Glutamatergic neuron (in vitro differentiated cells): Measurements from ENCODE around the gene AFF3. TPM values are rescaled to one million over a fixed set of nuclear protein-coding genes. Genes with fewer than 3 reads are reported as not detected.

ENCODE experiments used
- DNase-seq: peaks from one replicate; pipeline ENCODE4 v3.0.0; 2022
- H3K27ac Mint-ChIP-seq: one replicate; pipeline ENCODE4 v1.8.0; 2020; ENCODE audit warnings: mild to moderate bottlenecking, mixed read lengths, inconsistent platforms; ENCODE audit not compliant: unreplicated experiment
- H3K27me3 Mint-ChIP-seq: one replicate; pipeline ENCODE4 v1.8.0; 2020; ENCODE audit warnings: mild to moderate bottlenecking, moderate library complexity, mixed read lengths, inconsistent platforms; ENCODE audit not compliant: unreplicated experiment
- H3K36me3 Mint-ChIP-seq: one replicate; pipeline ENCODE4 v1.8.0; 2020; ENCODE audit warnings: mild to moderate bottlenecking, mixed read lengths, inconsistent platforms; ENCODE audit not compliant: unreplicated experiment
- H3K4me1 Mint-ChIP-seq: one replicate; pipeline ENCODE4 v1.8.0; 2020; ENCODE audit warnings: mild to moderate bottlenecking, low read depth, mixed read lengths, inconsistent platforms; ENCODE audit not compliant: unreplicated experiment
- H3K4me3 Mint-ChIP-seq: one replicate; pipeline ENCODE4 v1.8.0; 2020; ENCODE audit warnings: mild to moderate bottlenecking, mixed read lengths, inconsistent platforms; ENCODE audit not compliant: unreplicated experiment
- H3K9me3 Mint-ChIP-seq: one replicate; pipeline ENCODE4 v1.8.0; 2020; ENCODE audit warnings: mild to moderate bottlenecking, moderate library complexity, mixed read lengths, inconsistent platforms; ENCODE audit not compliant: unreplicated experiment
- CTCF ChIP-seq: fragments of 200-600 bp; sonication (generic); IDR thresholded peaks from one replicate; pipeline ENCODE4 v1.5.0; 2021; ENCODE audit not compliant: partially characterized antibody, unreplicated experiment
- total RNA-seq: library from RNA; stranded (reverse); fragmentation: NEBNext Ultra II Directional; extraction: Animal tissue kit (Norgen Biotek cat#: 25700); gene quantifications from one replicate; pipeline ENCODE4 v1.2.1, GENCODE V29; 2021; ENCODE audit not compliant: unreplicated experiment

AFF3 gene
- total RNA-seq, 1 donor from 2014 or later: 125 TPM

GRCh38 chr2:99607454-99607853, 534.9 kb downstream of the AFF3 start:
- no peak for TF ChIP-seq CTCF
- Mint-ChIP-seq H3K27me3 (peaks cover 8% of the 10 kb centered on the region), H3K9me3 (peaks cover 11% of the 10 kb centered on the region), H3K4me1 (peaks cover 46% of the 10 kb centered on the region), H3K4me3 (no peak overlapping the region), H3K27ac (no peak overlapping the region), H3K36me3 (no peaks in the 10 kb centered on the region)
- no peak for DNase-seq

- TF ChIP-seq CTCF: no peak
- no peaks in the 10 kb centered on the region for H3K36me3 Mint-ChIP-seq
- peaks cover 11% of the 10 kb centered on the region for H3K9me3 Mint-ChIP-seq
- peaks cover 53% of the 10 kb centered on the region for H3K4me1 Mint-ChIP-seq
- no peak for DNase-seq
- H3K27ac Mint-ChIP-seq: peak overlapping the region; percentile 2
- no peak overlapping the region for H3K4me3 Mint-ChIP-seq
- H3K27me3 Mint-ChIP-seq: peaks cover 7% of the 10 kb centered on the region
These were observed 537.4 kb downstream of the AFF3 start for GRCh38 chr2:99605036-99605435.

- Mint-ChIP-seq H3K36me3 (no peaks in the 10 kb centered on the region), H3K27ac (no peak overlapping the region), H3K4me3 (peak overlapping the region; percentile 28), H3K9me3 (peaks cover 9% of the 10 kb centered on the region), H3K4me1 (peaks cover 56% of the 10 kb centered on the region), H3K27me3 (peaks cover 7% of the 10 kb centered on the region)
- TF ChIP-seq CTCF: no peak
- no peak for DNase-seq
These were observed 539.9 kb downstream of the AFF3 start for GRCh38 chr2:99602476-99602875.

- H3K4me1 Mint-ChIP-seq: peaks cover 69% of the 10 kb centered on the region
- H3K27me3 Mint-ChIP-seq: peaks cover 11% of the 10 kb centered on the region
- H3K27ac Mint-ChIP-seq: peak overlapping the region; percentile 13
- no peaks in the 10 kb centered on the region for H3K36me3 Mint-ChIP-seq
- DNase-seq: no peak
- peak overlapping the region; percentile 21 for H3K4me3 Mint-ChIP-seq
- no peak for TF ChIP-seq CTCF
- peaks cover 12% of the 10 kb centered on the region for H3K9me3 Mint-ChIP-seq
These were observed 541.3 kb downstream of the AFF3 start for GRCh38 chr2:99600981-99601651.

GRCh38 chr2:99598441-99598840, 543.9 kb downstream of the AFF3 start:
- H3K27me3 Mint-ChIP-seq: peaks cover 8% of the 10 kb centered on the region
- H3K4me1 Mint-ChIP-seq: peaks cover 55% of the 10 kb centered on the region
- no peak overlapping the region for H3K4me3 Mint-ChIP-seq
- TF ChIP-seq CTCF: no peak
- DNase-seq: no peak
- H3K27ac Mint-ChIP-seq: no peak overlapping the region
- H3K36me3 Mint-ChIP-seq: peaks cover 5% of the 10 kb centered on the region
- H3K9me3 Mint-ChIP-seq: peaks cover 12% of the 10 kb centered on the region
